Adrenal gland (tissue), 12 donors: ENCODE measurements around the gene SIRPB2. TPM values are rescaled to one million over a fixed set of nuclear protein-coding genes. Genes with fewer than 3 reads are reported as not detected.

Source experiments
- DNase-seq, 7 donors: peaks; one replicate each; pipeline ENCODE4 v3.0.0-alpha.2; 2019 to 2020
- H3K27ac ChIP-seq, 5 donors: fragments of 200-600 bp; sonication (generic) in 4 of 5; 1 replicate in 3 of 5; 2 replicates in 2 of 5; pipeline versions ENCODE4 v1.5.1 to v1.8.0; 2016 to 2020; ENCODE audit warnings: mild to moderate bottlenecking in 1 of 5
- H3K27me3 ChIP-seq: fragments of 200-600 bp; 2 replicates; pipeline ENCODE4 v1.8.0; 2021
- H3K36me3 ChIP-seq, 2 donors: fragments of 200-600 bp; replicated peaks in 1 of 2; 1 replicate in 1 of 2; 2 replicates in 1 of 2; pipeline versions ENCODE4 v1.5.1 to v1.8.0; 2018 to 2022
- H3K4me1 ChIP-seq, 2 donors: fragments of 200-600 bp; replicated peaks in 1 of 2; 1 replicate in 1 of 2; 2 replicates in 1 of 2; pipeline versions ENCODE4 v1.5.1 to v1.8.0; 2018 to 2021
- H3K4me3 ChIP-seq, 4 donors: fragments of 200-600 bp; sonication (generic) in 3 of 4; one replicate each; pipeline ENCODE4 v1.5.1; 2016 to 2018
- H3K9me3 ChIP-seq, 3 donors: fragments of 200-600 bp; sonication (generic) in 1 of 3; replicated peaks in 1 of 3; 1 replicate in 2 of 3; 2 replicates in 1 of 3; pipeline versions ENCODE4 v1.5.1 to v1.8.0; 2016 to 2021
- POLR2A ChIP-seq, 2 donors: fragments of 450-650 bp; IDR thresholded peaks; one replicate each; pipeline ENCODE4 v1.6.1; 2017; ENCODE audit warnings: antibody characterized with exemption in 2 of 2, mild to moderate bottlenecking in 2 of 2, moderate library complexity in 1 of 2
- WGBS, 4 donors: extraction: QIAGEN DNeasy Blood & Tissue Kit in 2 of 4; methylation state at CpG; one replicate each; pipeline versions ENCODE4 v1.1.5 to v1.1.7; 2013 to 2017; 5-methylcytosine and 5-hydroxymethylcytosine counted together
- intact Hi-C, 2 donors: fragments of 100-400 bp; cut with DNase I; formaldehyde crosslinking; loops; one replicate each; pipeline versions ENCODE4 v1.14.1 to v1.15.0; 2022 to 2023
- polyA plus RNA-seq, 3 donors: library from polyadenylated mRNA; stranded (reverse); fragments of 200-250 nt in 2 of 3; fragments of 350-450 nt in 1 of 3; fragmentation: Illumina TruSeq in 1 of 3; extraction: RNeasy Lipid Tissue Mini Kit (QIAGEN cat#74804) in 1 of 3; gene quantifications; one replicate each; pipeline ENCODE4 v1.2.3, GENCODE V29; 2013 to 2014
- total RNA-seq, 9 donors: library from RNA; depleted of rRNA in 4 of 9; stranded (reverse); fragments of >200 nt in 4 of 9; fragments of 120-200 nt in 1 of 9; fragmentation: NEBNext Ultra II Directional in 1 of 9; extraction: Animal tissue kit (Norgen Biotek cat#: 25700) in 1 of 9; gene quantifications; one replicate each; pipeline versions ENCODE4 v1.1.0 to v1.2.4, GENCODE V29; 2013 to 2023
- TF ChIP-seq, protein P1 (sequence below), 6 experiments: fragments of 450-650 bp in 4 of 6; fragments of 200-600 bp in 2 of 6; sonication (generic) in 1 of 6; IDR thresholded peaks; 1 replicate in 5 of 6; 2 replicates in 1 of 6; pipeline versions ENCODE4 v1.5.1 to v1.8.0; 2016 to 2021; ENCODE audit warnings: antibody characterized with exemption in 6 of 6, mild to moderate bottlenecking in 2 of 6, moderate library complexity in 1 of 6
- donor health status: healthy with polysubstance abuse.
- donor health status: Bipolar disorder and iron deficiency.
- donor health status: DM: yes; HTN: yes; CAD: no.
- donor health status: DM: no; HTN: no; CAD: no.
- donor health status: DM: no; HTN: no; CAD: no.
- donor health status: DM: yes; HTN: yes; CAD: no.

SIRPB2 gene
- total and polyA plus RNA-seq, 12 donors: 0.61 to 19.7 (median 10.3) TPM

DNA sequence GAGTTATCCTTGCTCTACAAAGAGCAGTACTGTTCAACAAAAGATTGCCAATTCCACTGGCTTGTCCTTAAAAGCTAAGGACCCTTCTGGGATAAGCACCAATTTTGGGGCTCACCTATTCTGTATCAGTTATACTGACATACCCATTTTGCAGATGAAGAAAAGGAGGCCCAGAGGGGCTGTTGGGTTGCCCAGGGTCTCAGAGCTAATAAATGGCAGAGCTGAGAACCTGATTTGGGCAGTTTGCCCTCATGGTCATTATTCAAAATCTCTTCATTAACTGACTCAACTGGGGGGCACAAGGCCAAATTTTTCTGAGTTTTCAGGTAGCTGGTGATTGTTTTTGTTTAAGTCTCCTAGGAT is 55.9 kb downstream of the SIRPB2 start:
- intact Hi-C loops: no loop called here

DNA sequence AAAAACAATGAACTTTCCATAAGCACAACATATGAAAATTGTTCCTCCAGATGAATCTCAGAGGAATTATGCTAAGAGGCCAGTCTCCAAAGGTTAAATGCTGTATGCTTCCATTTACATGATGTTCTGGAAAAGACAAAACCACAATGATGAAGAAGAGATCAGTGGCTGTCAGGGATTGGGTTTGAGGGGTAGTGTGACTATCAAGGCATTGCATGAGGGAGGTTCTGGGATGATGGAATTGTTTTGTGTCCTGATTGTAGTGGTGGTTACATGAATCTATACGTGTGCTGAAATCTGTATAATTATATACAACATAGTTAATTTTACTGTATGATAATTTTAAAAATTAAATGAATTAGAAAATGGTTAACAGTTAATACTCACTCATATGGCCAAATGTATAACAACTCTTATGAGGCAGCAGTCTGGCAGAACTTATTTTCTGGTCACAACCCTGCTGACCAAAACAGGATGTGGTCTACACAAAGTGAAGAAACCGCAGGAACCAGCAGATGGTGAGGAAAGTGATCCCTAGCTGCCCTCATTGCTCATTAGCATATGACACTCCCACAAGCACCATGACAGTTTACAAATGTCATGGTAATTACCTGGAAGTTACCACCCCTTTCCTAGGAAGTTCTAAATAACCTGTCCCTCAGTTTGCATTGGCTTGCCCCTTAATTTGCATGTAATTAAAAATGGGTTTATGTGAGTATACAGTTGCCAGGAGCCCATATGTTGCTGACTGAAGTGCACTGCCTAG is 56.5 kb downstream of the SIRPB2 start:
- H3K27me3 ChIP-seq: no peaks in the 10 kb centered on the region
- no peaks in the 10 kb centered on the region for H3K4me1 ChIP-seq
- no peaks in the 10 kb centered on the region for H3K36me3 ChIP-seq
- H3K4me3 ChIP-seq: no peak overlapping the region
- 65 to 72% (median 65%) methylated on average over 2 of the region's 2 CpGs for WGBS, 4 donors
- H3K9me3 ChIP-seq: no peaks in the 10 kb centered on the region
- no peak for TF ChIP-seq POLR2A (IDR thresholded peaks at IDR 0.05)
- TF ChIP-seq, protein P1, sequence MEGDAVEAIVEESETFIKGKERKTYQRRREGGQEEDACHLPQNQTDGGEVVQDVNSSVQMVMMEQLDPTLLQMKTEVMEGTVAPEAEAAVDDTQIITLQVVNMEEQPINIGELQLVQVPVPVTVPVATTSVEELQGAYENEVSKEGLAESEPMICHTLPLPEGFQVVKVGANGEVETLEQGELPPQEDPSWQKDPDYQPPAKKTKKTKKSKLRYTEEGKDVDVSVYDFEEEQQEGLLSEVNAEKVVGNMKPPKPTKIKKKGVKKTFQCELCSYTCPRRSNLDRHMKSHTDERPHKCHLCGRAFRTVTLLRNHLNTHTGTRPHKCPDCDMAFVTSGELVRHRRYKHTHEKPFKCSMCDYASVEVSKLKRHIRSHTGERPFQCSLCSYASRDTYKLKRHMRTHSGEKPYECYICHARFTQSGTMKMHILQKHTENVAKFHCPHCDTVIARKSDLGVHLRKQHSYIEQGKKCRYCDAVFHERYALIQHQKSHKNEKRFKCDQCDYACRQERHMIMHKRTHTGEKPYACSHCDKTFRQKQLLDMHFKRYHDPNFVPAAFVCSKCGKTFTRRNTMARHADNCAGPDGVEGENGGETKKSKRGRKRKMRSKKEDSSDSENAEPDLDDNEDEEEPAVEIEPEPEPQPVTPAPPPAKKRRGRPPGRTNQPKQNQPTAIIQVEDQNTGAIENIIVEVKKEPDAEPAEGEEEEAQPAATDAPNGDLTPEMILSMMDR (IDR thresholded peaks at IDR 0.05): no peak
- H3K27ac ChIP-seq: no peak overlapping the region
- DNase-seq: peak in 2 of 7 donors; percentile 35 to 51
- intact Hi-C loops: no loop called here

More for the DNA sequence above, 55.9 kb downstream of the SIRPB2 start:
- Histone ChIP-seq H3K4me3 (no peak overlapping the region), H3K4me1 (no peaks in the 10 kb centered on the region), H3K27me3 (no peaks in the 10 kb centered on the region), H3K9me3 (no peaks in the 10 kb centered on the region), H3K36me3 (no peaks in the 10 kb centered on the region), H3K27ac (no peak overlapping the region)
- TF ChIP-seq, protein P1 (IDR thresholded peaks at IDR 0.05): no peak
- TF ChIP-seq POLR2A (IDR thresholded peaks at IDR 0.05): no peak
- DNase-seq: no peak

DNA sequence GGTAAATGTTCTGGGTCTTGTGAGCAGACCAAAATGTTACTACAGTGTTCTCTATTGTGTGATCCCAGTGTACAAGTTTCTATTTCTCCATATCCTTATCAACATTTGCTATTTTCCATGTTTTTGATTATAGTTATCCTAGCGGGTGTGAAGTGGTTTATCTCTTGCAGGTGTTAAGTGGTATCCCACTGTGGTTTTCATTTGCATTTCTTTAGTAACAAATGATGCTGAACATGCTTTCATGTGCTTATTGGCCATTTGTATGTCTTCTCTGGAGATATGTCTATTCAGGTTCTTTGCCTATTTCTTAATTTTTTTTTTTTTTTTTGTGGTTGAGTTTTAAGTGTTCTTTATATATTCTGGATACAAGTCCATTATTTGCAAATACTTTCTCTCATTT is 60.1 kb downstream of the SIRPB2 start:
- H3K4me3 ChIP-seq: no peak overlapping the region
- DNase-seq: no peak
- WGBS, 4 donors: 35 to 51% (median 39%) methylated on average over 1 of the region's 1 CpG
- intact Hi-C loops: no loop called here
- no peak overlapping the region for H3K27ac ChIP-seq
- H3K9me3 ChIP-seq: no peaks in the 10 kb centered on the region
- H3K27me3 ChIP-seq: no peaks in the 10 kb centered on the region
- no peaks in the 10 kb centered on the region for H3K36me3 ChIP-seq
- TF ChIP-seq POLR2A (IDR thresholded peaks at IDR 0.05): no peak
- TF ChIP-seq, protein P1 (IDR thresholded peaks at IDR 0.05): no peak
- H3K4me1 ChIP-seq: no peaks in the 10 kb centered on the region

DNA sequence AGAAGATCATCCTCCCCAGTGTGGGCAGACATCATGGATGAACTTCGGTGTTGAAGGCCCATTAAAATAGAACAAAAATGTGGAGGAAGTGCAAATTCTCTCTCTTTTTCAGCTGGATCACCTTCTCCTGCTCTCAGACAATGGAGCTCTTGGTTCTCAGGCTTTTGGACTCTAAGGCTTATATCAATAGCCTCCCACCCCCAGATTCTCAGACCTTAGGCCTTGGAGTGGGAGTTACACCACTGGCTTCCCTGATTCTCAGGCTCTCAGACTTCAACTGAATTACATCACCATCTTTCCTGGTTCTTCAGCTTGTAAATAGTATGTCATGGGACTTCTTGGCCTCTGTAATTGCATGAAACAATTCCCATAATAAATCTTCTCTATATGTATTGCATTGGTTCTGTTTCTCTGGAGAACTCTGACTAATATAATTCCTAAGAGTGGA is 61.2 kb downstream of the SIRPB2 start:
- WGBS, 4 donors: 72 to 89% (median 86%) methylated on average over 1 of the region's 1 CpG
- no peak for TF ChIP-seq POLR2A (IDR thresholded peaks at IDR 0.05)
- TF ChIP-seq, protein P1 (IDR thresholded peaks at IDR 0.05): no peak
- Histone ChIP-seq H3K27ac (no peak overlapping the region), H3K4me3 (no peak overlapping the region), H3K9me3 (no peaks in the 10 kb centered on the region), H3K27me3 (no peaks in the 10 kb centered on the region), H3K36me3 (no peaks in the 10 kb centered on the region), H3K4me1 (no peaks in the 10 kb centered on the region)
- intact Hi-C loops: no loop called here
- no peak for DNase-seq
